CD4-positive, alpha-beta T cell treated with Interleukin-4 for 4 hours (primary cell): Measurements from ENCODE around the gene STARD4.
A peak's percentile ranks its signal among the peaks of the same experiment; 100 is the strongest.

ENCODE experiments used
- DNase-seq: peaks from one replicate; pipeline ENCODE4 v3.0.0-alpha.2; 2020

Gene STARD4

DNA sequence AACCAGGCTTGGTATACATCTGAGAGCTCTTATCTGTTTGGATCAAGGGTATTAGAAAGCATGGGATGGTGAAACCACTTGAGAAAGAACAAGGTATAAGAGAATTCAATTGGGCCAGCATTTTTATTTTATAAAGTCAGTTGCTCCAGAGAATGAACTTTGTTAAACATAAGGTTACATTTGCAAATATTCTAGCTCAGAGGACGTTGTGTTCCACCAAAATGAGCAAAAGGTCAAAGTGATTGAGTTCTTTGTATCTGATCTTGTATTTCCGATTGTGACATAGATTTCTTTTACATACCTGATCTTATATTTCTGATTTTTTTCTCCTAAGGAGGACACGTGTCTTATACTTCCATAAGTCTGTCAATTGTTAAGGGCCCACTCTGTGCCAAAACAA, 8.6 kb upstream of the STARD4 start:
- DNase-seq, result no peak

DNA sequence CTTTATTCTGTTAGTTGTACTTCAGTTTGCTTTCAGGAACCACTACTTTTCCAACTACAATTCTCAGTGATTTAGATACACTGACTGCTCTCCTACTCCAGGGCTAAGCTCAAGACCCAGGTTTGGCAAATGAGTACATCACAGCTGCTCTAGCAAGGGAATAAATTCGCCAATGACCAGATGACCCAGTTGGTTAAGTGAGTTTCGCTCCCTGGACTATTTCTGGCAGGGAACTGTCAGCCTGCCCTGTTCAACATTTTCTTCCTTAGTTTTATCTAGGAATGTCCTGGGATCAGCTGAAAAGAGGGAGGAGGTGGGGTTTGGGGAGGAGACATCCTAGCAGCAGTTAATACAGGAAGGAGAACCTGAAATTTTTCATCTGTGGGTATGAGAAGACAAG, 6.4 kb upstream of the STARD4 start:
- DNase-seq, result no peak

DNA sequence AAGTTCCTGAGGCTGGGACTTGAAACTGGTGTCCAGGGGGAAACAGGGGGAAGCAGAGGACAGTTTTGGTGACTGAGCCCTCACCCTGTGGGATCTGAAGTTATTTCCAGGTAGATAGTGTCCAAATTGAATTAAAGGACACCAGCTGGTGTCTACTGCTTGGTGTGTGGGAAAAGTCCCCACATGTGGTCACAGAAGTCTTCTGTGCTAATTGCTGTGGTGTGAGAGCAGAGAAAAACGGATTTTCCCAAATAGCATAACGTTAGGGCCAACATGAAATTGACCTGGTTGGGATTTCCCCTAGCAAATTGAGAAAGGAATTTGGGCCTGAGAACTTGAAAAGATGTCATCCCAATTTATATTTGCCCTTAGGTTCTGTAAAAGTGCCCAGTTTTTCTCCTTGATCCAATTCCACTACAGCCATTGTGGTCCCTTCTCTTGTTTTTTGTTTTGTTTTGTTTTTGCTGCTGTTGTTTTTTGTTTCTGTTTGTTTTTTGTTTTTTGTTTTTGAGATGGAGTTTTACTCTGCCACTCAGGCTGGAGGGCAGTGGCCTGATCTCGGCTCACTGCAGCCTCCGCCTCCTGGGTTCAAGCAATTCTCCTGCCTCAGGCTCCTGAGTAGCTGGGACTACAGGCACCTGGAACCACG, 5.6 kb upstream of the STARD4 start:
- DNase-seq, result no peak

DNA sequence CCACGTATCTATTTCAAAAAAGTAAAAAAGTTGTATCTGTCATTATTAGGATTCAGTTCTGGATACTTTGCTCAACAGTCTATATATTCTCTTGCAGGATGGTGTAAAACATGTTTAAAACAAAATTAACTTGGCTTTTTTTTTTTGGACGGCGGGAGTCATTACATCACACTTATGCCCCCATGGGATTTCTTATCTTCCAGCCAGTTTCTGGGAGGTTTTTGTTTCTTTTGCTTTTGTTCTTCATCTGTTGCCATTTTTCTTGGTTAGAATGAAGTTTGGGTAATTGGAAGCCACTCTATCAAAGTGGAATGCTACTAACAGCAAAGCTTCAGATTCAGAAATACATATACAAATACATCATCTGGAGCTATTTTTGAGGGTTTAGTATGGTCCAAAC, 1.8 kb upstream of the STARD4 start:
- DNase-seq, result no peak

DNA sequence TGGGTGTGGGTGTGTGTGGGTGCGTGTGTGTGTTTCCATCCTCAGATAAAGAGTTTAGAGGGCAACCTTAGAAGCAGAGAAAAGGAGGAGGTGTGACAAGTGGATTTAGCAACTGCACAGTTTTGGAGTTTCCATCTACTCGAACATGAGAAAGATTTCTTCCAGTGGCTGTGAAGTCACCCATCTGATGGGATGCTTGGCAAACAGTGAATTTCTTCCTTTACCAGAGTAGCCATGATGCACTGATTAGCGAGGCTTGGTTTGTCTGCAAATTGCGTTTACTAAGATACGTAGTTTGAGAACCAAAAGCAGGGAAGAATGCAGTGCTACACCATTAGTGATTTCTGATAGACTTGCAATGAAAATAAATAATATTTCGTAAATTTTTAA, 791 bp upstream of the STARD4 start:
- DNase-seq, result no peak

DNA sequence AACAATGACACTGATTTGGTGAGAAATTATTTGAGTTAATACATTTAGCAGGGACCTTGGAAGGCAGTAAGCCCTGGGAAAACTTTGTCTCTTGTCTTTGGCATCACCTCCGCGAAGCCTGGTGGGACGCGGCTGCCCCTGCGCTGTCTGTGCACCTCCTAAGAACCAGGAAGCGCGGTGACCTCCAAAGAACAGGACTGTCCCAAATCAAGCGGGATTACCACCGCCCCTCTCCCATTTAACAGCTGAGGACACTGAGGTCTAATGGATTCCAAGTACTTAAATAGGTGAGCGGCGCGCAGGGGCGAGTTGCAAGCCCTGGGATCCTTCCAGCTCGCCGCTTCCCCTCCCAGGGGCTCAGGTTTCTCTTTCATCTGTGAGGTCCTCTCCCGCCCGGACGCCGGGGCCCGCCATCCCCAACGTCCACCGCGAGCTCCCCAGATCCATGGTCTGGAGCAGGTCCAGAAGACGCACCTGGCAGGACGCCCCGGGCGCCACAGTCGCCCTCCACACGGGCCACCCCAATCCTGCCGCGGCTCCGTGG, 432 bp downstream of the STARD4 start:
- DNase-seq, result no peak

DNA sequence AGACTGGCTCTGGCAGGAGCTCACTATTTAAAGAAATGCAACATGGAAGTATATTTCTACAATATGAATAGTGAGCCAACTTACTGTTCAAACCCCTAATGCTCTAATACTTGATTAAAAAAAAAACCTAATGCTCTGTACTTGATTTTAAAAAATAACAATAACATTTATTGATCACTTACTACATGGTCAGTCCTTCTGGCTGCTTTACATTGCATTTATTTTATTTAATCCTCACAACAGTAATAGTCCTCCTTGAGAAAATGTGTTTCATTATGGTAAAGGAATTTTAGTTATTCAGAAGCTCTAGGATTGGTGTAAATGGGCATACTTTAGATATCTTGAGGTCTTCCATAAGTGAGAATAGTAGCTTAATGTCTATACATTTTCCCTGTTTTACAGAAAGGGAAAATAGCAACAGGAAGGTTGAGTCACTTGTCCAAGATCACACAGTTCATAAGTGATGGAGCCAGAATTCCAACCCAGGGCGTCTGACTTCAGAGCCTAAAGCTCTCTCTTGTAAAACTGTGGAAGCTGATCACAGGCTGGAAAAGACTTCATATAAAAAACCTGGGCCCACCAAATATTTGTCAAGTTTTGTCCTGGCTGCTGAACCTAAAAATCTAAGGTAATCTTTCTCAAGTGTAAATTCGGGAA, 1.0 kb downstream of the STARD4 start:
- no peak for DNase-seq

DNA sequence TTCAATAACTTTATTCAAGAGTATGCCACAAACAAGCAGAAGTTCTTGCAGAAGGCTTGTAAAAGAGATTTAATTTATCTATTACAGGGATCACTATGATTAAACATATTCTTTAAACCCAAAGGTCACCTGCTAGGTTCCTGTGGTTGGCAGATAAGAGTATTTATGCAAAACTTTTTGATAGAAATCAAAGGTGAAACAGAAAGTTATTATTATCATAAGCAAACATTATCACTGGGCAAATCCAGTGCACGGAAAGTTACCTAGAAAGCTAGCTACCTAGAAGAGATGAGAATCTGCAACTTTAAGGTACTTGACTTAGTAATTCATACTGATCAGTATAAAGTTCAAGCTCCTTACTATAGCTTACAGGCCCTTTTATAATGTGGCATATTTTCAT, 3.2 kb downstream of the STARD4 start:
- peak; percentile 22 for DNase-seq

DNA sequence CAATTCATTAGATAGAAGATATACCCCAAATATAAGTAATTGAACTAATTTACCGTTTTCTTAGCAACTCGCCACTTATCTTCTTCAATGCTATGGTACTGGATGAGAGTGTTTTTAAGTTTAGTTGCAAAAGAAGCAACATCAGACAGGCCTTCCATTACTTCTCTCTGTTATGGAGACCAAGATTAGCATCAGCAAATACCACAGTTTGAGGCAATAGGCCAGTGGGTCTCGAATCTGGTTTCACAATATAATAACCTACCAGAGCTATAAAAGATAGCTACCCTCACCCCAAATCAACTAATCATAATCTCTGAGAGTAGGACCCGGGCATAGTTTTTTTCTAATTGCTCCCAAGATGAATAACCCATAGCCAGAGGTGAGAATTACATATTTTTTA, 5.1 kb downstream of the STARD4 start:
- DNase-seq, result no peak

DNA sequence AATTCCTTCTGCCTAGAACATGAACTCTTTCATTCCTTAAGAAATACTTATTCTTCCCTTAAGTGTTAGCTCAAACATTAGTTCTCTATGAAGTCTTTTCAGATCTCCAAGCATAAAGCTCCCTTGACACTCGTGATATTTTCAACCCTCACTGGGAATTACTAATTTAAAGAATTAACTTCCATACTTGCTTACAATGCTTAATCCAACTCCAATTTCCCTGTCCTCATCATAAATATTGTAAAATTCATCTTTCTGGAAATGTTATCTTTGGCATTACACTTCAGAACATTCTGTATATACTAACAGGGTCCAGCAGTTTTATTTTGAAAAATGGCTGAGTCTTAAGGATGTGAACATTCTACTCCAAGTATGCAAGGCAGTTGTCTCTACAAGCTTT, 7.2 kb downstream of the STARD4 start:
- DNase-seq, result no peak

DNA sequence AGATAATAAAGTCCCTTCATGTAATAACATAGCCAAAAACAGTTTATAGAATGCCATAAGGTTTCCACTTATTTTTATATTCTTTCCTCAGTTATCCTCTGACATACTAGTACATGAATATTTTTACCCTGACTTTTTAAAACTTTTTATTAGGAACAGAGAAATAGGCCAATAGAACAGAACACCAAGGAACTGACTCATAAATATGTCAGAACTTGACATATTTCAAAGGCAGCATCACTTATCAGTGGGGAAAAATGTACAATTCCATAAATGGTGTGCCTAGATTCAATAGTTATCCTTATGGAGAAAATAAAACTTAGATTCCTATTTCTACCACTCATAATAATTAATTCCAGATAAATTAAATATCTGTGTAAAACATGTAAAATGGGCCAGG, 9.4 kb downstream of the STARD4 start:
- DNase-seq, result no peak

DNA sequence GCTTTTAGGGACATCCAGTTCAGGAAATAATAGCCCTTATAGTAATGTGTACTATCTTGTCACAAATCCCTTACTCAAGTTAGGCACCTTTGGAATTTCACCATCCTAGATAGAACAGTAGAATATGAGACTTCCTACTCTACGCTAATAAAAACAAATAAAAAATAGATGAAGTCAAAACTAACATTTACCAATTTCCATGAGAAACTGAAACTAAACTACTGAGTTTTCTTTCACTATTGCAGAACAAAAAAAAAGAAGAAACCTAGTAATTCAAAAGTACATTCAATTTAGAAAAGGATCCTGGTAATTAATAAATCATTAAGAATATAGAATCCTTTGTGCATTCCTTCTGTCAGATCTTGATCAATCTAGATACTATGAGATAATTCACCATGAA, 14.0 kb downstream of the STARD4 start:
- no peak for DNase-seq

DNA sequence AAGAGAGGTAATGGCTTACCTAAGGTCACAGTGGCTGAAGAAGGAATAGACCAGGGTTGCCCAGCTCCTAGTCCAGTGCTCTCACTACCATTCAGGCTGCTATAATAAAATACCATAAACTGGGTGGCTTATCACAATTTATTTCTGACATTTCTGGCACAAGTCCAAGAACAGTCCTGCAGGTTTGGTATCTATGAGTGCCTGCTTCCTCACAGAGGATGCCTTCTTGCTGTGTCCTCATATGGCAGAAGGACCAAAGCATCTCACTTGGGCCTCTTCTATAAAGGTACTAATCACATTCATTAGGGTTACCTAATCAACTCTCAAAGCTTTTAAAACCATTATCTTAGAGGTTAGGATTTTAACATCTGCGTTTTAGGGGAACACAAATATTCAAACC, 17.2 kb downstream of the STARD4 start:
- DNase-seq, result no peak

DNA sequence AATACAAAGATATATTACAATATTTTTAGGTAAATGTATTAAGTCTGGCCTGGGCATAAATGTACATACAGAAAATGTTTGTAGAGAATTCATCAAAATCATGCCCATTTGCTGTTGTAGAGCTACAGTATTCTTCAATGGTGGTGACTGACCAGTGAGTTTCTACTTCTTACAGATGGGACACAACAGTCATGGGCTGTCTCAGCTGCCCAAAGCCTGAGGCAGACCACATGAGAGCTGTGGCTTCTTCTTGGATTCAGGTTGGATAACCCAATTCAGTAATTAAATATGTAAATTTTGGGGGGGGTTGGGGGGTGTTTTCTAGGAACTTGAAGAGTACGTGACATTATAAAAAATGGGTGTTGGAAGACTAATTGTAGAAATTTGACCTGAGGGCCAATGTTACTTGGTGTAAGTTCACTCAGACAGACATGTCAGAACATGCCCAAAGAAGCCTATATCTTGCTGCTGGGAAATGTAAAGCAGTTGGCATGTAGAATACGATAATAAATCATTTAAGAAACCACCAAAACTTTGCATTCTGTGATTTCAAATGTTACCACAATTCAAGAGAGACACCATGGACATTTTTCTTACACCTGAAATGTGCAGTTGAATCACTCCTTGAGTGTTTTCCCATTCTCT, 17.9 kb downstream of the STARD4 start:
- no peak for DNase-seq

DNA sequence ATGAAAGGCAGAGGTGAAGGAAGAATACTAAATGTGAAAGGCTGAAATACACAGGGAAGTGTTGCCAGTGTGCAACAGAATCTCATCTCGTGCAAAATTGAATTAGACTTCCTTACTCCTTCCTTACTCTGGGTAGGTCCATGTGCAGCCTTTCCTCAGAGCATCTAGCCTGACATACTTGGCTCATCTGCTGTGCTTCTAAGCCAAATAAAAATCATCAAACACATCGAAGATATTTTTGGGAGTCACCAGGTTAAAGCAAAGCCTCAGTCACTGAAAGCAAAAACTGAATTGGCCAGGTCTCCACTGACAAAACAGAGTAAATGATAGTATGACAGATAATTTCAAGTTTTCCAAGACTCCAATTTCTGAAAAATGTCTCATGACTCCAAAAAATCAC, 19.3 kb downstream of the STARD4 start:
- DNase-seq, result no peak

DNA sequence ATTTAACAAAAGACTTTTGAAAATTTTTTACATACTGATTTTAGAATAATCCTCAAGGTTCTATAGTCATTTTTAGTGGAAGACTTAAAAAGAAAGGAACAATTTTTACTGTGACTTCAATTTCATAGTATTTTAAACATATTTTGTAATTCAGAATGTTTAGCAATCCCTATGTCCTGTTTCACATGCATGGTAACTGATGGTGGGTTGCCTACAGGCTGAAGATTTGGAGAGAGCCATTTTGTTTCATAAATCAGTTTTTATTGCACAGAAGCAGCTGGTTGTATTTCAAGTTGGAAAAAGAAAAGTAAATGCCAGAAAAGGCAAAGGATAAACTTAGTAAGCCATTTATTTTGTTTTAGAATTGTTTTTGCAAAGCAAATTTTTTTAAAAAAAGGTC, 24.0 kb downstream of the STARD4 start:
- no peak for DNase-seq

DNA sequence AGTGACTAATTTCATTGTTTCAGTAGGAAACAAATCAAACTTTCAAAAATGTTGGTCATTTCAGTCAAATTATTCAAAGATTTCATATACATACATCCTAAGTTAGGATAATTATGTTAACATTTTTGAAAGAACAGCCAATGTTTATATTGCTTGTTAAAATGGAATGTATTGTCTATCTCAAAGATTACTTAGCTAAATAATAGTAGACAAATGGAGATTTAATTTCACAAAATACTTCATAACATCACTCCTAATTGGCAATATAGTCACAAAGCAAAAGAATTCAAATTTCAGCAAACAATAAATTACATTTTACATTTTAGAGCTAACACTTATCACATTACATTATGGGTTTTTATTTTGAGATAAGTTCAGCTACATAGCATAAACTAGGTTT, 25.4 kb downstream of the STARD4 start:
- no peak for DNase-seq

DNA sequence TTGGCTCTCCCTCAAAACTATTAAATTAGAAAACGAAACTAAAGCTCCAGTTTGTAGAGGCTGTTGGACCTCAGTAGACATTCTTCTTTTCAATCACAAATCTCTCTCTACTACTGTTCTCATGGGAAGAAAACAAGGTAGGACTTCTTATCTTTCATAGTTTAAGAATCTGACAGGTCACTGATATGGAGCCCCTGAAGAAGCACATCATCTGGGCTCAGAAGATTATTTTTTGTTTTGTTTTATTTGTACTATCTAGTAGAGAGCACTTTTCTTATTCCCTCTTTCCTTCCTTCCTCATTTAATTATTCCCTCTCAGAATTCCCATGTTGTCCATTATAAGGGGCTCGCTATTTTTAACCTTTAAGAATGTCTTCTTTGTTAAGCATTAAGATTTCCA, 26.3 kb downstream of the STARD4 start:
- no peak for DNase-seq

DNA sequence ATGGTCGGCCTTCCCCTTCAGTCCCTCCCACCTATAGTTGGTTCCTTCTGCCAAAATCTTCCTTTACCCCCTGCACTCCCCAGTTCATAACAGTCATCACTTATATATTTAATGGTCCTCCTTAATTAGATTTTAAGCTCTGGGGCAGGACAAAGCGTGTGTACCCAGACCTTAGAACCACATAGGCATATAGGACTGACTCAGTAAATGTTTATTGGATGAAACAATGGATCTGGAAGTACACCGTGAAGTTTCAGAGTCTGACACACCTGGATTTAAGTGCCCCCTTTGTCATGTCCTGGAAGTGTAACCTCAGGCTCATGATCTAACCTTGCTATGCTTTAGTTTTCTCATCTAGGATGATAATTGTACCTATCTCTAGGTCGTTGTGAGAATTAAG, 32.0 kb downstream of the STARD4 start:
- no peak for DNase-seq

DNA sequence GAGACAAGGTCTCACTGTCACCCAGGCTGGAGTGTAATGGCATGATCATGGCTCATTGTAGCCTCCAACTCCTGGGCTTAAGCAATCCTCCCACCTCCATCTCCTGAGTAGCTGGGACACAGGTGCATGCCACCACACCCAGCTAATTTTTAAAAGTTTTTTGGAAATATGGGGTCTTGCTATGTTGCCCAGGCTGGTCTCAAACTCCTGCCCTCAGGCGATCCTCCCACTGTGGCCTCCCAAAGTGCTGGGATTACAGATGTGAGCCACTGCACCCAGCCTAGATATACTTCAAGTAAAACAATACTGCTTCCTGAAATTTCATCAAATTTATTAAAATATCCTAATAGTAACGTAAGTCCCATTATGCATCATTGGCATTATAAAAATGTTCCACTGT, 33.4 kb downstream of the STARD4 start:
- DNase-seq, result no peak

DNA sequence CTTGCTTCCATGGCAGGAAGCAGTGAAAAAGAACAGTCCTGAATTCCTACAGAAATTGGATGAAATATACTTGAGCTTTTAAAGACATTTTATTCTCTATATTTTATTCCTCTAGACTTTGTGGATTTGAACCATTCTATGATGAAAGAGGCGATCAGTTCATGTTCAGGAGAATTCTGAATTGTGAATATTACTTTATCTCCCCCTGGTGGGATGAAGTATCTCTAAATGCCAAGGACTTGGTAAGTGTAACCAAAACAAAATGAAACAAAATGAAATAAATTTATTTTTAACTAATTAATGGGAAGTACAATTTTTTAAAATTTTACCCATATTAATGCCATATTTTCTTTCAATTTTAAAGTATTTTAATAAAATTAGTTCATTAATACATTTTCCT, 34.1 kb downstream of the STARD4 start:
- no peak for DNase-seq

DNA sequence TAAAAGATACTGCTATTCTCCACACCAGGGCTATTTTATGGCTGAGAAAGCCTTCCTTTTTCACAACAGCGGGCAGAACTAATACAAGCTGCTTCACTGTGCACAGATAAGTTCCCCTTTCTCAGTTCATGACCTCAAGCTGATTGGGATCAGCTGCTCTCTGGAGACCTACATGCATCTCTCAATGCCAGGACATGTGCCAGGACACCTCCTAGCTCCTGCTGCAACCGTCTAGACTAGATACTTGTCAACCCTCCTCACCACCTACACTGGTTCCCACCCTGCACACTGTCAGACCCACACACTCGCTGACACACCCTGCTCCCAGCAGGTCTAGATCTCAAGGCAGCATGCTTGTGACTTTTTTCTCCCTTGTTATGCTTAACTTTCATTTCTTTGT, 39.8 kb downstream of the STARD4 start:
- DNase-seq, result no peak

DNA sequence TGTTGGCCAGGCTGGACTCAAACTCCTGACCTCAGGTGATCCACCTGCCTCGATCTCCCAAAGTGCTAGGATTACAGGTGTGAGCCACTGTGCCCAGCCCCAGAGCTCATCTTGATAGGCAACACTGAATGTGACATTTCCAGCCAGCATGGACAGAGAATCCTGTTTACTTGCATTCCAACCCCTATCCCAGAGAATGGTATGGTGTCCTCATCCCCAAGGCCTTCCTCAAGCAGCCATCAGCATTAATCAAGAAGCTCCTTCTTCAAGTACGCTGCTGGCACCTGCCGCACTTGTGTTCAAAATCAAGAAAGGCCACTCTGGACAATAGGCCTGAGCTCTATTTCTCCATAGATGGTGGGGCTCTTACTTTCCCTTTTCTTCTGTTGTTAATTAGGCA, 40.2 kb downstream of the STARD4 start:
- DNase-seq, result no peak

DNA sequence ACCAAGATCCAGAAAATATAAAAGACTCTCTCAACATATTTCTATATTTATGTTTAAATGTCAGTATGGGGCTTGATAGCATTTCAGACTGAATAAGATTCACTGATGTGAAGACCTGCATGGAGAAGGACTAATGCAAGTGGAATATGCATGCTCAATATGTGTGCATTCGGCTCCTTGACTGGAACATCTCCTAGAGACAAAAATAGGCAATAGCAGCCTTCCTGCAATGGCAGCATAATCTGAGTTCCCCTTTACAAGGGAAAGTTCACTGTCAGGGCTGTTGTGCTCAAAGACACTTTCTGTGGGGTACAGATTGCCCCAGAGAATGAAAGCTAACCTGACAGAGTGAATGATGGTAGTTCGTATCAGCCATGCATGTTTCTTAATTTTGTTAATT, 42.4 kb downstream of the STARD4 start:
- DNase-seq, result no peak
